ENCODE results near the gene SNRPA.
A peak's percentile ranks its signal among the peaks of the same experiment; 100 is the strongest.

SNRPA gene

GRCh38 chr19:40799558-40800338 is 48.7 kb downstream of the SNRPA start:
- Histone ChIP-seq H3K4me2 (ENCODE audit: insufficient read depth, low read length) (peak overlapping the region; percentile 70), H3K9me3 (ENCODE audit: insufficient read depth, low read length, severe bottlenecking) (no peaks in the 10 kb centered on the region), H3K36me3 (ENCODE audit: insufficient read depth, low read length) (peaks cover 45% of the 10 kb centered on the region), H3K9ac (ENCODE audit: low read depth, low read length) (peak overlapping the region; percentile 92), H3K79me2 (ENCODE audit: insufficient read depth, low read length) (peaks cover 59% of the 10 kb centered on the region), H3K4me1 (ENCODE audit: insufficient read depth, low read length) (peaks cover 60% of the 10 kb centered on the region), H2AFZ (ENCODE audit: low read depth, low read length) (peak overlapping the region; percentile 64), H3K4me3 (ENCODE audit: low read depth in 1 of 2, low read length in 2 of 2) (peak overlapping the region; percentile 79 to 92; a peak in 3 of 4 replicates), H3K27me3 (ENCODE audit: insufficient read depth, low read length, poor library complexity) (no peaks in the 10 kb centered on the region), H4K20me1 (ENCODE audit: insufficient read depth, low read length) (peaks cover 49% of the 10 kb centered on the region), H3K27ac (ENCODE audit: low read length) (peak overlapping the region; percentile 90)
- TF ChIP-seq CTCF (IDR thresholded peaks at IDR 0.05; ENCODE audit: borderline replicate concordance, extremely low read depth, low read length, poor library complexity, severe bottlenecking) (no peak), EZH2 (IDR thresholded peaks at IDR 0.05; ENCODE audit: borderline replicate concordance, low read depth, low read length, severe bottlenecking) (no peak)
- no peak for ATAC-seq (ENCODE audit: insufficient read depth, low read depth)
- no peak for DNase-seq

DNA sequence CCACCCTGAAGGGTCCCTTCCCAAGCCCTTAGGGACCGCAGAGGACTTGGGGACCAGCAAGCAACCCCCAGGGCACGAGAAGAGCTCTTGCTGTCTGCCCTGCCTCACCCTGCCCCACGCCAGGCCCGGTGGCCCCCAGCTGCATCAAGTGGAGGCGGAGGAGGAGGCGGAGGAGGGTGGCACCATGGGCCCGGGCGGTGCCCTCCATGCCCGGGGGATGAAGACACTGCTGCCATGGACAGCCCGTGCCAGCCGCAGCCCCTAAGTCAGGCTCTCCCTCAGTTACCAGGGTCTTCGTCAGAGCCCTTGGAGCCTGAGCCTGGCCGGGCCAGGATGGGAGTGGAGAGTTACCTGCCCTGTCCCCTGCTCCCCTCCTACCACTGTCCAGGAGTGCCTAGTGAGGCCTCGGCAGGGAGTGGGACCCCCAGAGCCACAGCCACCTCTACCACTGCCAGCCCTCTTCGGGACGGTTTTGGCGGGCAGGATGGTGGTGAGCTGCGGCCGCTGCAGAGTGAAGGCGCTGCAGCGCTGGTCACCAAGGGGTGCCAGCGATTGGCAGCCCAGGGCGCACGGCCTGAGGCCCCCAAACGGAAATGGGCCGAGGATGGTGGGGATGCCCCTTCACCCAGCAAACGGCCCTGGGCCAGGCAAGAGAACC is 49.5 kb downstream of the SNRPA start:
- peak overlapping the region; percentile 92 for H3K9ac ChIP-seq (ENCODE audit: low read depth, low read length)
- peak overlapping the region; percentile 90 for H3K27ac ChIP-seq (ENCODE audit: low read length)
- peaks cover 52% of the 10 kb centered on the region for H3K36me3 ChIP-seq (ENCODE audit: insufficient read depth, low read length)
- TF ChIP-seq CTCF (IDR thresholded peaks at IDR 0.05; ENCODE audit: borderline replicate concordance, extremely low read depth, low read length, poor library complexity, severe bottlenecking) (no peak), EZH2 (IDR thresholded peaks at IDR 0.05; ENCODE audit: borderline replicate concordance, low read depth, low read length, severe bottlenecking) (no peak)
- ATAC-seq (ENCODE audit: insufficient read depth, low read depth) (no peak), DNase-seq (no peak)
- H4K20me1 ChIP-seq (ENCODE audit: insufficient read depth, low read length), result peaks cover 56% of the 10 kb centered on the region
- peak overlapping the region; percentile 70 for H3K4me2 ChIP-seq (ENCODE audit: insufficient read depth, low read length)
- peak overlapping the region; percentile 79 to 92; a peak in 3 of 4 replicates for H3K4me3 ChIP-seq (ENCODE audit: low read depth in 1 of 2, low read length in 2 of 2)
- H3K9me3 ChIP-seq (ENCODE audit: insufficient read depth, low read length, severe bottlenecking), result no peaks in the 10 kb centered on the region
- no peak overlapping the region for H2AFZ ChIP-seq (ENCODE audit: low read depth, low read length)
- H3K27me3 ChIP-seq (ENCODE audit: insufficient read depth, low read length, poor library complexity), result no peaks in the 10 kb centered on the region
- peaks cover 64% of the 10 kb centered on the region for H3K4me1 ChIP-seq (ENCODE audit: insufficient read depth, low read length)
- peaks cover 66% of the 10 kb centered on the region for H3K79me2 ChIP-seq (ENCODE audit: insufficient read depth, low read length)

GRCh38 chr19:40800997-40801377 is 50.0 kb downstream of the SNRPA start:
- Histone ChIP-seq H4K20me1 (ENCODE audit: insufficient read depth, low read length) (peaks cover 61% of the 10 kb centered on the region), H3K4me3 (ENCODE audit: low read depth in 1 of 2, low read length in 2 of 2) (peak overlapping the region in 1 of 2 experiments; percentile 79; a peak in 2 of 4 replicates), H3K4me1 (ENCODE audit: insufficient read depth, low read length) (peaks cover 64% of the 10 kb centered on the region), H3K27me3 (ENCODE audit: insufficient read depth, low read length, poor library complexity) (no peaks in the 10 kb centered on the region), H3K36me3 (ENCODE audit: insufficient read depth, low read length) (peaks cover 57% of the 10 kb centered on the region), H3K9me3 (ENCODE audit: insufficient read depth, low read length, severe bottlenecking) (no peaks in the 10 kb centered on the region), H3K27ac (ENCODE audit: low read length) (no peak overlapping the region), H3K9ac (ENCODE audit: low read depth, low read length) (peak overlapping the region; percentile 92), H2AFZ (ENCODE audit: low read depth, low read length) (no peak overlapping the region), H3K79me2 (ENCODE audit: insufficient read depth, low read length) (peaks cover 71% of the 10 kb centered on the region), H3K4me2 (ENCODE audit: insufficient read depth, low read length) (peak overlapping the region; percentile 70)
- no peak for ATAC-seq (ENCODE audit: insufficient read depth, low read depth)
- no peak for DNase-seq
- TF ChIP-seq CTCF (IDR thresholded peaks at IDR 0.05; ENCODE audit: borderline replicate concordance, extremely low read depth, low read length, poor library complexity, severe bottlenecking), result no peak
- TF ChIP-seq EZH2 (IDR thresholded peaks at IDR 0.05; ENCODE audit: borderline replicate concordance, low read depth, low read length, severe bottlenecking), result no peak
